HG03439 (cell line): Measurements from ENCODE around the gene GSTCD.
"Not testable (repeated sequence)": the region's sequence is repeated elsewhere in the genome, so short reads cannot be mapped to it uniquely, and the experiment has no call there.

Experiments
- ATAC-seq: cut with Tn5 transposase; IDR thresholded peaks from one replicate; pipeline ENCODE4 v1.9.1; 2021; ENCODE audit warnings: mild to moderate bottlenecking, moderate library complexity; ENCODE audit not compliant: unreplicated experiment

GSTCD gene

GRCh38 chr4:105708181-105709080, at the start of gene GSTCD, which contains the start of gene INTS12:
GSTCD (plus strand) TSS chr4:105708784; CDS start chr4:105717614, 8,830 bp downstream.
INTS12 (minus strand) TSS chr4:105708689; CDS start chr4:105700005, 8,684 bp downstream.
- peak; percentile 84 for ATAC-seq

GRCh38 chr4:105659190-105659589, 49.4 kb upstream of the GSTCD start:
- no peak for ATAC-seq

- no peak for ATAC-seq
Observed at GRCh38 chr4:105661028-105661427, 47.6 kb upstream of the GSTCD start.

DNA sequence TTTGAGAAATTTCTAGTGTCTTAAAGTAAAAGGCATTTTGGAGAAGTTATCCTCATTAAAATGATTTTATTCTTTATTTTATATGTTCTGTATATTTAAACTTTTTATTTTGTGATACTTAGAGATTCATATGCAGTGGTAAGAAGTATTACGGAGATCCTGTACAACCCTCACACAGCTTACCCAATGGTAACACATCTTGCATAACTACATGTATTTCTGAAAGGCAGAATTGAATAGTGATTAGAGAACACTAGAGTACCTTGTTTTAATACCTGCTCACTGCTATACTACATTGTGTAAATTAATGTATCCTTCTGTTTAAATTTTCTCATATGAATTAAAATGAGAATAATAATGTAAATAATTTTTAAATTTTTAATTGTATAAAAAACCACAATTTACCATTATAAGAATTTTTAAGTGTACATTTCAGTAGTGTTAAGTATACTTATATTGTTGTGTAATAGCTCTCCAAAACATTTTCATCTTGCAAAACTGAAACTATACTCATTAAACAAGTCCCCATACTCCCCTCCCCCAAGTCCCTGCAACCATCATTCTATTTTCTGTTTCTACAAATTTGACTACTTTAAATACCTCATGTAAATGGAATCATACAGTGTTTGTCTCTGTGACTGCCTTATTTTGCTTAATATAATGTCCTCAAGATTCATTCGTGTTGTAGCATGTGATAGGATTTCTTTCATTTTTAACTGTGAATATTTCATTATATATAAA, 45.5 kb upstream of the GSTCD start:
- no peak for ATAC-seq

DNA sequence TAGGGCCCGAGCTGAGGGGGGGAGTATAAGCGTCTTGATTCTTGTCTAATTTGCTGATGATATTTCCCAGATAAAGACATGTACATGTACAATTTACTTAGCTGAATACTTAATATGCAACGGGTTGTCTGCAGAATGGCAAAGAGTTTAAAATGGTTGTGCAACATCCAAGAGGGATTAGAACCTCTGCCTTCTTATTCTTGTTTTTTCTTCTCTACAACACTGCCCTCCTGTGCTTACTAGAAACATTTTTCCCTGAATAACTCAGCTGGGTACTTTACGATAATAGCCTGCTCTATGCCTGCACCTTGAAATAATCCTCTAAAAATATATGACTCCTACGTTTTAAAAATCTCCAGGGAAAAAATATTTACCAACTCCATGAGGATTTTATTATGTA, 41.9 kb upstream of the GSTCD start:
- no peak for ATAC-seq

GRCh38 chr4:105670684-105671083, 37.9 kb upstream of the GSTCD start:
- ATAC-seq, result no peak

DNA sequence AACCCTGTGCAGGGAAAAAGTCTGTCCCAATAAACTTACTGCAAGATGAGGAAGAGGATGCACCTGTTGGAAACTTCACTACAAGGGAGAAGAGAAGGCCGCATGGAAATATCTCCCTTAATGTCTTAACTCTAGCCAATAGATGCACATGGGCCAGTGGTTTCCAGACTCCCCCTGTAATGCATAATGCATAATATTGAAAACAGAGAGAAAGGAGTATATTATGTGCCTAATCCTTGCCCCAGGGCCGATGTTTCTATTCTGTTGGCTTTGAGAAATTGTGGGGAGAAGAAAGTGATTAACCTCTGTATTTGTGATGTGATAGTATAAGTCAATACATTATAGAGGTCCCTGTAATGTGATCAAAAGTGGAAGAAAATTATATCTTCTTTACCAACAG, 37.3 kb upstream of the GSTCD start:
- ATAC-seq, result no peak

DNA sequence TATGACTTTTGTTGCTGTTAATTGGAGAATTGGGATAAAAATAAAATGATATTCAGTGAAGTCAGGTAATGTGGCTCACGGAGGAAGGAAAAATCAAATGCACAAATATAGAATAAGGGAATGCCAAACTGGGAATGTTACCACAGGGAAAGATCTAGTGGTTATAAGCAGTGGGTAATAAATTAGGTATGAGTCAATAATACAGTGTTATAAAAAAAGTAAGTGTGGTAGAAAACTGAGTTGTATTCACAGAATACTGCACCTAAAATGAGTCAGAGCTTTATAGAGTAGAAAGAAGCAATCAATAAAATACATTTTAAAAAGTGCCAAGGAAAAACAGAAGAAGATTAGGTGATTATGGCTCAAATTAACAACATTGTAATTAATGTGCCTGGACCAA, 34.6 kb upstream of the GSTCD start:
- ATAC-seq, result no peak

DNA sequence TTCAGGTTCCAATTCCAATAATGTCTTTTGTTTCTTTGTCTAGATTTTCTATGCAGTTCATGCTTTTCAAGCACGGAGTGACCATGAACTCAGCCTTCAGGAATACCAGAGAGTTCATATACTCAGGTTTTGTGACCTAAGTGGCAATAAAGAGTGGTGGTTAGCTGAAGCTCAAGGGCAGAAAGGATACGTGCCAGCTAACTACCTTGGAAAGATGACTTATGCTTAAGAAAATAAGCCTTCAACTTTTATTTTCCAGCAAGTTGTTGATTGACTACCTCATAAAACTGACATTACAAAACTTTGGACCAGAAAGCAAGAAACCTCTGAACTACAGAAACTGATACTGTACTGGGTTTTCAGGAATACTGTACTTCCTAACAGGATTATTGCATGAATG, 30.9 kb upstream of the GSTCD start:
- ATAC-seq, result no peak

DNA sequence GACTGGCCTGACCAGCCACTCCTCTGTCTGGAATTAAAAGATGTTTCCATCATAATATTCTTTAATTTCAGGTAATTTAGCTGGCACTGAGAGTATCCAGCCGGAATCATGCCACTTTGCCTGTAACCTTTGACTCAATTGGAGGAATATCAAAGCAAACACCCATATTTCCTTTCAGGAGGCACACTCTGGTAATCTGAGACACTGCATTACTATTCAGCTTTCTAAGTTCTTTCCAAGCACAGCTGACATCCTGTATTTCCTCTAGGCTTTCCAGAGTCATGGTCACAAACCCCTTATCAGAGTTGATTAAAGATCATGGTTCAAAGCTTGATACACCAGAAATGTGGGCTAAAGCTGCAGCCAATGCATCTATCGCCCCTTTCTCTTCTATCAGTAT, 29.4 kb upstream of the GSTCD start:
- ATAC-seq, result no peak

DNA sequence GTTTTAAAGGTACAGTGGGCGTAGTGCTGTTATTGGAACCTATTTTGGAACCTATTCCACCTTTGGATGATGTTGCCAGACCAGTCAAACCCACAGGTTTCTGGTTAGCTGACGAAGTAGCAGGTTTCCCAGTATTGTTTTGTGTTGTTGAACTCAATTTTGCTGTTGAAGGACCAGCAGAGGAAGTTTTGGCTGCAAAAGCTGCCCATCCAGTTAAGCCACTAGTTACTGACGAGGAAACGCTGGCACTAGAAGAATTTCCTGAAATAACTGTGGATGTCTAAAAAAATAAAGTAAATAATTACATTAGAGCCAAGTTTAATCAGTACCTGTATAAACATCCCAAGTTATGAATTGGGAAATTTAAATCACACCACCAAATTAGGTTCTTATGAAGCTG, 25.5 kb upstream of the GSTCD start:
- ATAC-seq, result no peak

DNA sequence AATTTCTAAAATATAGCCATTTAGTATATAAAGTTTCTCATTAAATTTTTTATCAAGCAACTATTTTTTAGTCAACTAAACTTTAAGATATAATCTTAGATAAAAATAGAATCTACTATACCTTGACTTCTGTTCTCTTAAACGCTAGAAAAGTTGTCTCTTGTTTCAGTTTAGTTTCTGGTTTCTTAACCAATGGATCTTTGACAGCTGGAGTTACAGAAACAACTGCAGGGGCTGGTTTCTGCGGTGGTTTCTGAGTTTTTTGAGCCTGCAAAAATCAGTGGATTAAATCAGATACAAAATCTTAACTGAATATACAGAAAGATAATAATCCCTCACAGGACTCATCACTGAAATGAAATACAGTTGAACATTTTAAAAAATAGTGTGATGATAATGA, 22.0 kb upstream of the GSTCD start:
- ATAC-seq, result no peak

DNA sequence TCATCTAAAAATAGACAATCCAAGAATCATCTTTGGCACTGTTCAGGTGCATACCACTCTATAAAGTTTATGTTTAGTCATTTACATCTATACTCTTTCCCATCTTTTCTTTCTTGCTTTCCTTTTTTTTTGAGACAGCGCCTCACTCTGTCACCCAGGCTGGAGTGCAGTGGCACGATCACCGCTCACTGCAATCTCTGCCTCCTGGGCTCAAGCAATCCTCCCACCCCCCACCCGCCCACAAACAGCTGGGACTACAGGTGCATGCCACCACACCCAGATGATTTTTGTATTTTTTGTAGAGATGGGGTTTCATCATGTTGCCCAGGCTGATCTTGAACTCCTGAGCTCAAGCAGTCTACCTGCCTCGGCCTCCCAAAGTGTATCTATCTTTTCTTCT, 13.8 kb upstream of the GSTCD start:
- ATAC-seq, result not testable (repeated sequence)

DNA sequence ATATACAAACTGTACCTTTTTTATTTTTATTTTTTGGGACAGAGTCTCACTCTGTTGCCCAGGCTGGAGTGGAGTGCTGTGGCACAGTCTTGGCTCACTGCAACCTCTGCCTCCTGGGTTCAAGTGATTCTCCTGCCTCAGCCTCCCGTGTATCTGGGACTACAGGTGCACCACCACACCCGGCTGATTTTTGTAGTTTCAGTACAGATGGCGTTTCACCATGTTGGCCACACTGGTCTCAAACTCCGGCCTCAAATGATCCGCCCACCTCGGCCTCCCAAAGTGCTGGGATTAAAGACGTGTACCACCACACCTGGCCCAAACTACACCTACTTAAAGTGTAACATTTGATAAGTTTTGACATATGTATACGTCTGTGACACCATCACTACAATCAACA, 12.8 kb upstream of the GSTCD start:
- ATAC-seq, result not testable (repeated sequence)

- no peak for ATAC-seq
Observed at GRCh38 chr4:105698607-105699006, 10.0 kb upstream of the GSTCD start.

- ATAC-seq, result no peak
Observed at GRCh38 chr4:105707782-105708180, 803 bp upstream of the GSTCD start.

- peak; percentile 32 for ATAC-seq
Observed at GRCh38 chr4:105709081-105709450, 482 bp downstream of the GSTCD start.

DNA sequence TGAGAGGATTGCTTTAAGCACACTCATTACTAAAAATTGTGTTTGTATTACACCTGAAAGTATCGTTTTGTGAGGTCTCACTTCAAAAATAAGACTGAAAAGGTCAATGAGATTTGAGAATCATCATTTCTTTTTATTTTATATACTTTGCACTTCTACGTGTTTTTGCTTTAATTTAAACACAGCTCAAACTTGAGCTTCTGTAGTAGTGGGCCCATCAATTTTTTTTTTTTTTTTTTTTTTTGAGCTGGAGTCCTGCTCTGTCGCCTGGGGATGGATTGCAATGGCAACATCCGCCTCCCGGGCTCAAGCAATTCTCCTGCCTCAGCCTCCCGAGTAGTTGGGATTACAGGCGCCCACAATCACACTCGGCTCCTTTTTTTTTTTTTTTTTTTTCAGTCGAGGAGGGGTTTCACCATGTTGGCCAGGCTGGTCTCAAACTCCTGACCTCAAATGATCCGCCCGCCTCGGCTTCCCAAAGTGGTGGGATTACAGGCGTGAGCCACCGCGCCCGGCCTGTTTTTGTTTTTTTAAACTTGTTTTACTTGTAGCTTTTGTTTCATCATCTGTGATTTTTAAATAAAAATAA, 1.5 kb downstream of the GSTCD start:
- no peak for ATAC-seq

DNA sequence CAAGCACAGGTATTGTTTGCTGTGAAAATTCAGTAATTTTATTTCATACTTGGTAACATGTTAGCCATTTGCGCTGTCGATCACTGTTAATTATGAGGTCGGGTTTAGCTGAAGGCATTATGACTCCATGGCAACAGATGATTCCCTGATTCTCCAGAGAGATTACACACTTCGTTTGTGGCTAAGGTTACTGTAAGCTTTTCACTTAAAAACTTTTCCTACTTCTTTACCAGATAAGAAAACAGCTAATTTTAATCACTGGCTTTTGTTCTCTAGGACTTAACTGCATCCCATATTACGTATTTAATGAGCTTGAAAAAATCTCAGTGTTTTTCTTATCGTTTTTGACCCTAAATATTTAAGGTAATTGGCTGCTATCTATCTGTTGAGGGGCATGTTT, 2.1 kb downstream of the GSTCD start:
- ATAC-seq, result no peak

- no peak for ATAC-seq
Observed at GRCh38 chr4:105712766-105713165, 4.2 kb downstream of the GSTCD start.

GRCh38 chr4:105714071-105714521, 5.5 kb downstream of the GSTCD start:
- ATAC-seq, result peak; percentile 63

GRCh38 chr4:105714932-105715331, 6.3 kb downstream of the GSTCD start:
- no peak for ATAC-seq
